ENCODE results near the gene DBNL. TPM values are rescaled to one million over a fixed set of nuclear protein-coding genes. Genes with fewer than 3 reads are reported as not detected.
A peak's percentile ranks its signal among the peaks of the same experiment; 100 is the strongest.
"Not testable (repeated sequence)": the region's sequence is repeated elsewhere in the genome, so short reads cannot be mapped to it uniquely, and the experiment has no call there.

Gene DBNL
- total RNA-seq, 2 donors from 2014 or later = 31.4 to 66.2 TPM

GRCh38 chr7:44032031-44032430, 12.5 kb upstream of the DBNL start:
- H3K27me3 ChIP-seq; H3K4me3 ChIP-seq; H3K9me3 ChIP-seq; DNase-seq (ENCODE audit: low spot score); H3K4me1 ChIP-seq; H3K27ac ChIP-seq; H3K36me3 ChIP-seq: not testable (repeated sequence)

GRCh38 chr7:44033971-44034844, 10.3 kb upstream of the DBNL start:
- not testable (repeated sequence) for H3K27me3 ChIP-seq; H3K36me3 ChIP-seq; H3K4me3 ChIP-seq; DNase-seq (ENCODE audit: low spot score); H3K9me3 ChIP-seq; H3K27ac ChIP-seq; H3K4me1 ChIP-seq

- not testable (repeated sequence) for DNase-seq (ENCODE audit: low spot score); H3K4me3 ChIP-seq; H3K9me3 ChIP-seq; H3K36me3 ChIP-seq; H3K27me3 ChIP-seq; H3K27ac ChIP-seq
- H3K4me1 ChIP-seq = peaks cover 0 to 10% of the 10 kb centered on the region in 2 donors
Measured at GRCh38 chr7:44036364-44036763, 8.1 kb upstream of the DBNL start.

GRCh38 chr7:44037951-44038350, 6.6 kb upstream of the DBNL start:
- H3K4me1 ChIP-seq = peaks cover 0 to 10% of the 10 kb centered on the region in 2 donors
- H3K27me3 ChIP-seq; H3K36me3 ChIP-seq; H3K9me3 ChIP-seq; DNase-seq (ENCODE audit: low spot score); H3K27ac ChIP-seq; H3K4me3 ChIP-seq: not testable (repeated sequence)

GRCh38 chr7:44038553-44038952, 5.9 kb upstream of the DBNL start:
- not testable (repeated sequence) for H3K9me3 ChIP-seq; H3K4me3 ChIP-seq; DNase-seq (ENCODE audit: low spot score); H3K27me3 ChIP-seq; H3K36me3 ChIP-seq; H3K27ac ChIP-seq
- peaks cover 0 to 13% of the 10 kb centered on the region in 2 donors for H3K4me1 ChIP-seq

- not testable (repeated sequence) for H3K27me3 ChIP-seq, H3K9me3 ChIP-seq, H3K36me3 ChIP-seq
- DNase-seq (ENCODE audit: low spot score) = peak; percentile 94
- peak overlapping the region; percentile 79 for H3K27ac ChIP-seq
- peak overlapping the region; percentile 28 to 46 for H3K4me3 ChIP-seq
- H3K4me1 ChIP-seq = peaks cover 0 to 18% of the 10 kb centered on the region in 2 donors
Measured at GRCh38 chr7:44038961-44039558, 5.4 kb upstream of the DBNL start.

- H3K27me3 ChIP-seq; H3K9me3 ChIP-seq; H3K36me3 ChIP-seq; DNase-seq (ENCODE audit: low spot score): not testable (repeated sequence)
- peak overlapping the region; percentile 53 to 71 for H3K27ac ChIP-seq
- peaks cover 0 to 21% of the 10 kb centered on the region in 2 donors for H3K4me1 ChIP-seq
- H3K4me3 ChIP-seq = peak overlapping the region; percentile 26 to 43
Measured at GRCh38 chr7:44039800-44040492, 4.6 kb upstream of the DBNL start.

GRCh38 chr7:44040493-44040891, 4.0 kb upstream of the DBNL start:
- H3K27me3 ChIP-seq; H3K36me3 ChIP-seq; DNase-seq (ENCODE audit: low spot score); H3K9me3 ChIP-seq: not testable (repeated sequence)
- peak overlapping the region; percentile 26 to 43 for H3K4me3 ChIP-seq
- H3K27ac ChIP-seq = peak overlapping the region; percentile 53 to 71
- TF ChIP-seq CTCF (IDR thresholded peaks at IDR 0.05) = peak; percentile 14 to 49
- H3K4me1 ChIP-seq = peaks cover 0 to 26% of the 10 kb centered on the region in 2 donors

GRCh38 chr7:44042221-44042620, 2.3 kb upstream of the DBNL start:
- no peaks in the 10 kb centered on the region for H3K27me3 ChIP-seq

More at GRCh38 chr7:44042221-44042620, 2.3 kb upstream of the DBNL start:
- no peaks in the 10 kb centered on the region for H3K9me3 ChIP-seq
- no peak for TF ChIP-seq CTCF (IDR thresholded peaks at IDR 0.05)
- no peak for DNase-seq (ENCODE audit: low spot score)
- H3K4me1 ChIP-seq = peaks cover 0 to 44% of the 10 kb centered on the region in 2 donors
- no peak overlapping the region for H3K4me3 ChIP-seq
- H3K36me3 ChIP-seq = peaks cover 6% of the 10 kb centered on the region
- no peak overlapping the region for H3K27ac ChIP-seq

Measured in right atrium auricular region (tissue), 2 donors.